ENCODE measurements around the gene MAP2K3. TPM values are rescaled to one million over a fixed set of nuclear protein-coding genes. Genes with fewer than 3 reads are reported as not detected.

MAP2K3 gene
- total RNA-seq, 4 donors from 2014 or later, result 3.3 to 37.0 (median 12.5) TPM

- H3K4me3 ChIP-seq, result no peak overlapping the region
- H3K27ac ChIP-seq, result peak overlapping the region in 1 of 2 donors; percentile 78
- DNase-seq, result no peak
- no peaks in the 10 kb centered on the region for H3K9me3 ChIP-seq
- H3K27me3 ChIP-seq, result no peaks in the 10 kb centered on the region
- TF ChIP-seq CTCF (IDR thresholded peaks at IDR 0.05), result no peak
- no peak for TF ChIP-seq POLR2A (IDR thresholded peaks at IDR 0.05)
- H3K36me3 ChIP-seq, result no peaks in the 10 kb centered on the region
- intact Hi-C loops (cut with DNase I; ENCODE audit: low total_unique reads), result no loop called here
- peaks cover 0 to 16% of the 10 kb centered on the region in 2 donors for H3K4me1 ChIP-seq
Measured at GRCh38 chr17:21249920-21250703, 34.4 kb upstream of the MAP2K3 start.

- Histone ChIP-seq H3K9me3 (no peaks in the 10 kb centered on the region), H3K4me3 (no peak overlapping the region), H3K27me3 (no peaks in the 10 kb centered on the region), H3K4me1 (peaks cover 0 to 16% of the 10 kb centered on the region in 2 donors), H3K27ac (peak overlapping the region in 1 of 2 donors; percentile 78), H3K36me3 (no peaks in the 10 kb centered on the region)
- intact Hi-C loops (cut with DNase I; ENCODE audit: low total_unique reads), result no loop called here
- TF ChIP-seq CTCF (IDR thresholded peaks at IDR 0.05) (no peak), POLR2A (IDR thresholded peaks at IDR 0.05) (no peak)
- no peak for DNase-seq
Measured at GRCh38 chr17:21250854-21251253, 33.7 kb upstream of the MAP2K3 start.

- TF ChIP-seq POLR2A (IDR thresholded peaks at IDR 0.05) (no peak), CTCF (IDR thresholded peaks at IDR 0.05) (no peak)
- intact Hi-C loops (cut with DNase I; ENCODE audit: low total_unique reads), result no loop called here
- Histone ChIP-seq H3K4me3 (no peak overlapping the region), H3K27ac (peak overlapping the region; percentile 78 to 90), H3K27me3 (no peaks in the 10 kb centered on the region), H3K9me3 (no peaks in the 10 kb centered on the region), H3K4me1 (peaks cover 0 to 16% of the 10 kb centered on the region in 2 donors), H3K36me3 (no peaks in the 10 kb centered on the region)
- no peak for DNase-seq
Measured at GRCh38 chr17:21251337-21252010, 33.0 kb upstream of the MAP2K3 start.

GRCh38 chr17:21252289-21252795 is 32.2 kb upstream of the MAP2K3 start:
- Histone ChIP-seq H3K9me3 (no peaks in the 10 kb centered on the region), H3K27ac (peak overlapping the region; percentile 78 to 90), H3K4me3 (peak overlapping the region; percentile 59 to 63), H3K27me3 (no peaks in the 10 kb centered on the region), H3K36me3 (no peaks in the 10 kb centered on the region), H3K4me1 (peaks cover 0 to 16% of the 10 kb centered on the region in 2 donors)
- DNase-seq, result no peak
- intact Hi-C loops (cut with DNase I; ENCODE audit: low total_unique reads), result no loop called here
- TF ChIP-seq CTCF (IDR thresholded peaks at IDR 0.05) (no peak), POLR2A (IDR thresholded peaks at IDR 0.05) (no peak)
